Activated CD8-positive, alpha-beta memory T cell treated with anti-CD3 and anti-CD28 coated beads for 1 hour (primary cell): ENCODE measurements around the gene SLC48A1.

Experiments used
- DNase-seq, 2 donors: peaks; one replicate each; pipeline ENCODE4 v3.0.0-alpha.2; 2020; ENCODE audit warnings: low read depth in 1 of 2; ENCODE audit errors: extremely low read depth in 1 of 2

Gene SLC48A1

DNA sequence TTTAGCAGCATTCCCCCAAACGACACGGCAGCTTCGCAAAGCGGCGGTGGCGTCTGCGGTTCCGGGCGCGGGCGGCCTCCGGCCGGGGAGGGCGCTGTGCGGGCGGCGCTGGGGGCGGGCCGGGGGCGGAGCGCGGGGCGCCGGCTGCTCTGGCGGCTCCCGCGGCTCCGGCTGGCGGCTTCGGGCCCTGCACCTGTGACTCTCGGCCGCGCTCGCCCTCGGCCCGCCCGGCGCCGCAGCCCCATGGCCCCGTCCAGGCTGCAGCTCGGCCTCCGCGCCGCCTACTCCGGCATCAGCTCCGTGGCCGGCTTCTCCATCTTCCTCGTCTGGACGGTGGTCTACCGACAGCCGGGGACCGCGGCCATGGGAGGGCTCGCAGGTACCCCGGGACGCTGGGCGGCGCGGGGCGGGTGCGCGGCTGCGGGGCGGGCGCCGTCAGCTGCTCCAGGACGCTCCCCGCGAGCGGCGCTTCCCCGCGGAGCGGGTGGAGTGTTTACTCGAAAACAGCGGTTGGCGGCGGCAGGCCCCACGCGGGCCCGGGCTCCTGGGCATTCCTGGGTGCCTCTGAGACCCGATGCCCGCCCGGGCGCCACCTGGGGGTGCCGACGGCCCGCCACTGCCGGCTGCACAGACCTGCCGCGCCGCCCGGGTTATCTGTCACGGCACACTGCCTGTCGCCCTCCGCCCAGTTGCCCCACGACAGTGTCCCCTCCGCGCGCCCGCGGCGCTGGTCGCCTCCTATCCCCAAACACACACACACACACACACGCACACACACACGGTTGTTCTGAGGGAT, at the start of gene SLC48A1:
TSS of gene SLC48A1 (plus strand) at position 177 of the 796 bp plus-strand sequence. CDS start at position 244, 67 bp downstream.
- peak in 1 of 2 donors; percentile 59 for DNase-seq

DNA sequence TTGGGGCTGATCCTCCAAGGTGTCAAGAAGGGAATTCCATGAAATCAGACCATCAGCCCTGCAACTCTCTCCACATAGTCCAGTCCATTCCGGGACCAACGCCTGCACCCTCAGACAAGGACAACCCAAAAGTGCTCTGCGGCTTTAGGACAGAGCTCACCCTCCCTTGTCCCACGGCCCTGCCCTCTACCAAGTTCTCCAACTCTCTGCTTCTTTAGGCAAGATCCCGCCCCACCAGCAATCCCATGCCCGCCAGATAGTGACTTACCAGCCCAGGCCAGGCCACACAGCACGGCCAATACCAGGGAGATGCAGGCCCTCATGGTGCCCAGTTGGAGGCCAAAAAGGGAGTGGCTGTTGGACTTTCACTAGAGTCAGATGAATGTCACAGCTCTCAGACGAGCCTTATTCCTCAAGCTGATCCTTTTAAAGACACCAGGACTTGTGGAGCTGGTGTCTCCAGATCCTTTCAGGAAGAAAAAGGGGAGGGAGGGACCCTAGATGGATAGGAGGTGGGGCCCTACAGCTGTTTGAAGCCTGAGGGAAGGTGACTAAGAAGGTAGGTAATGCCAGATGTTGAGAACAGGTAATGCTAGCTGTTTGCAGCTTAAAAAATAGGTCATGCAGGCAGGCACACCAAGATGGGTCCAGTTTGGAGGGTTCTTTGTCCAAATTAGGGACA, 47.8 kb upstream of the SLC48A1 start, which contains the start of gene ENDOU:
TSS of gene ENDOU (minus strand) at position 400 of the 682 bp plus-strand sequence. CDS start at position 323, 77 bp downstream.
- no peak for DNase-seq

- no peak for DNase-seq
Measured at GRCh38 chr12:47725893-47726292, 47.1 kb upstream of the SLC48A1 start.

GRCh38 chr12:47729233-47729632, 43.8 kb upstream of the SLC48A1 start:
- DNase-seq, result no peak

GRCh38 chr12:47730341-47730744, 42.7 kb upstream of the SLC48A1 start:
- DNase-seq, result no peak

DNA sequence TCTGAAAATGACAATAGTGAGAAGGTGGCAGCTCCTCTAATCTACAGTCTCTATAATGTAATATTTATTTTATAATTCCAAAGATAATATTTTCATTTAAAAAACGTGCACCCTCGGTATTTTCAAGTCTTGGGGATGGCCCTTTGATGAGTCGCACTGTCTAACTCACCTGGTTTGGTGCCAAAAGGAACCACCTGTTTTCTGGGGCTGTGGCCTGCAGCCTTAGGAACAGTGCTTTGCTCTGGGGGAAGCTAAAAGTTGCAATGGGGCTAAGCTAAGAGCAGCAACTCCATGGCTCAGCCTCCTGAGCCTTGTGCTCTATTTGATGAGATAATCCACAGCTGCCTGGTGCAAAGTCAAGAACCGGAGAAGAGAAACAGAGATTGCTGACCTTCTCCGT, 41.3 kb upstream of the SLC48A1 start:
- no peak for DNase-seq

DNA sequence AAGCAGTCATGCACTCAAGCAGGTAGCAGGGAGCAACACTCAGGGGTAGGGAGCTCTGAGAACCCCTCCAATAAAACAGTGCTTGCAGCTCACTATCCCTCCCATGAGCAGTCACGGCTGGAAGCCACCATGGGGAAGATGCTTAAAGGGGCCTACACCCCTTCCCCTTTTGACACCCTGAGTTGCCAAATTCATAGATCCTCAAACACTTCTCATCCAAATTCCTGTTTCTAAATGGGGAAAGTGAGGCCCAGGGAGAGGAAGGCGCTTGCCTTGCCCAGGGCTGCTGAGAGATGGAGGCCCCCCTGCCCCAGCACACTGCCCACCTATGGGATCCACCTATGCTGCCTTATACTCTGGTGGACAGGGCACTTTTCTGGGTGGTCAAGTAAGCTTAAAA, 40.5 kb upstream of the SLC48A1 start:
- DNase-seq, result no peak

- DNase-seq, result no peak
Measured at GRCh38 chr12:47733142-47733541, 39.9 kb upstream of the SLC48A1 start.

GRCh38 chr12:47734725-47735480, 38.1 kb upstream of the SLC48A1 start:
- no peak for DNase-seq

DNA sequence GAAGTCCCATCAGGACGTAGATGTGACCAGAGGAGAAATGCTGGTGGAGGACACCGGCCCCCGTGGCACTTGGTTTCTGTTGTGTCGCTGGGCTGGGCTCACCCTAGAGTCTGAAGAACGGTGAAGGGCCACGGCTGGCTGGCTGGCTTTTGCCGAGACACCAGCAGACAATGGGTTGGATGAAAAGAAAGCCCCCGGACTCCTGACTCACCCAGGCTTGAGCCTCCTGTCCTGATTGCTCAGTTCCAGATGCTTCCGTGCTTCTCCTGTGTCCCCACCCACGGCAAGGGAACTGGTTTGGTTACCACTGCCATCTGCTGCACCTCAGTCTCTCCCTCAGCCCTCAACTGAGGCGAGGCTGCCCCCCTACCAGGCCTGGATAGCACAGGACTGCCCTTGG, 37.4 kb upstream of the SLC48A1 start:
- no peak for DNase-seq

DNA sequence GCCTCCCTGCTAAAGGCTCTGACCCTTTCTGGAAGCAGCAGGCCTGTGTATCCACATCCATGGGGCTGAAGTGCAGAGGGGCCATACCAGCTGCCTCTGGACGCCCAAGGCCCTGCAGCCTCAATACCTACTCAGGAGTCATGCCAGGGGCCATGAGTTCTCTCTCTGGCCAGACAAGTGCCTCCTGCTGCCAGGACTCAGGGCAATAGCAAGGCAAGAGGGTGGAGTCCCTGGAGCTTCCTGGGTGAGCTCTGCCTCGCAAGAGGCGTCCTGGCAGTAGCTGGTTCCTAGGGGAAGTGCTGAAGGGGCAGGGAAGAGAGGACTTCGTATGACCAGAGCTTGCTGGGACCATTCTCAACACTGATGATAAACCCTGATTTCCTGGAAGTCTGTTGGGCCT, 36.8 kb upstream of the SLC48A1 start:
- DNase-seq, result no peak

DNA sequence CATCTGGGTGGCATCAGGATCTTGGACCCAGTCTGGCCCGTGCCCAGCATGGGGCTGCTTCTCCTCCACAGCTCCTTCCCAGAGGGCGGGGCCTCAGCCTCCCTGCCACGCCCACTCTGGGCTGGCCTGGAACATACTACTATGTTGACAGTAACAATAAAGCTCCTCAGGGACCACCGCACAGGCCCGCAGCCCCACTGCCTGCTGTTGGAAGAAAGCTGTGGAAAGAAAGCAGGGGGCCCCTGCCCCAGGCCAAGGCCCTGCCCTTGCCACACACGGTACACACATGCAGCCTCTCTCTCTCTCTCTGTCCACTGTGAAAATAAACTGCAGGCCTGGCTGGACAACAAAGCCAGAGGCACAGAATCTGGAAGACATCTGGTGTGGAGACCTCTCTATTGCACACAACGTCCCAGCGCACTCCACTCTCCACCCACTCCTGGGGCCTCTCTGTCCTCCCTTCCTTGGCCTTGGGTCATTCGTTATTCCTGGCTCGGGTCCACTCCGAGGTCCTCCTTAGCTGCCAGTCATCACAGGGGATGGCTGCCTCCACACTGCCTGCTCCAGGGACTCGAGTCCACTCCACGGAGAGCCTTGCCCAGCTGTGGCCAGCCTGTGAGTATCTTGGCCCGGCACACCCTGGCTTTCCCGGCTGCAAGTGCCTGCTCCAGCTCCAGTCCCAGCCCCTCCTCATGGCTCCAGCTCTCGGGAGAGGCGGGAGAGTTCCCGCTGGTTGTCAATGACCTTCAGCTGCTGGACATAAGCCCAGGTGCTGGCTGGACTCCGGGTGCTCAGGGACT, 36.0 kb upstream of the SLC48A1 start:
- DNase-seq, result no peak

- no peak for DNase-seq
Measured at GRCh38 chr12:47737936-47738594, 35.0 kb upstream of the SLC48A1 start.

DNA sequence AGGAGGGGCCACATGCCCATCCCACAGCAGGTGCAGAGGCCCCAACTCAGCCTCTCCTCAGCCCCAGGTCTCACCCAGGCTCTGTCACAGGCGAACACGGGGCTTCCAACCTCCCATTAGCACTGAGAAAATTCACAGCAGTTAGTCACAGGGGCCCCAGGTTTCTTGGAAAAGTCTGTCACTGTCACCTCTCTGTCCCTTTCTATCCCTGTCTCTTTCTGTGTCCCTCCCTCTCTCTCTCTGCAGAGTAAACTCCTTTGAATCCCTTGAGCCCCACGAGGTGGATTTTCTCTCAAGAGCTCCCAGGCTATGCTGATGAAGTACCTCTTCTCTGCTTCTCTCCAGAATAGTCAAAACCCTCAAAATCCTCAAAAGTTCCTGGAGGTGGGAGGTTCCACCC, 33.7 kb upstream of the SLC48A1 start:
- no peak for DNase-seq

DNA sequence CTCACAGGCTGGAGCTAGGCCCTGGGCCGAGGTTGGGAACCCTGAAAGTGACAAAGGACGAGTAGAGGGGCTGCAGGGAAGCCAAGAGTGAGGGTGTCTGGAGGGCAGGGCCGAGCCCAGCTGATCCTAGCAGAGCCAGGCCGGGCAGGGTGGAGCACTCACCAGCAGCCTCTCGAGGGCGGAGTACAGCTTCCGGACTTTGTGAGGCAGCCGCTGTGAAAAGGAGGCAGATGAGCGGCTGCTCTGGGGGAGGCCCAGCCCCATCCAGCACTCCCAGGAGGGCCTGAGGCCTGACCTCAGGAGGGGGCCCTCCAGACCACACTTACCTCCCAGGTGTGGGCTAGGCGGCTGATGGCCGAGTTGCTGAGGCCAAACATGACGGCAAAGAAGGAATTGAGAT, 33.1 kb upstream of the SLC48A1 start:
- DNase-seq, result no peak

- no peak for DNase-seq
Measured at GRCh38 chr12:47740606-47741339, 32.3 kb upstream of the SLC48A1 start.

DNA sequence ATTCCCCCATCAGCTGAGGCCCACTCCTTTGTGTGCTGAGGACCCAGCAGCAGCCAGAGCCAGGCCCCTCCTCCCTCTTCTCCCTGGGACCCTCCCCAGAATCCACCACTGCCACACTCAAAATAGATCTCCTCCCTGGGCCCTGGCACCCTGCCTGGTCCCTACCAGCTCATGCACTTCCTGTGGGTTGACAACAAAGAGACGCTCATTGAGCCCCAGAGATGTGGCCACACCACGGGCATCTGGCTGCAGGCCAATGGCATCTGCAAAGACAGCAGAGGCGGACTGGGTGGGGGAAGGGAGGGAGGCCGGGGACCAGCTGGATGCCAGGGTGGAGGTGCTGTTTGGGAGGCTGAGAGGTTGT, 31.7 kb upstream of the SLC48A1 start:
- peak; percentile 51 to 55 for DNase-seq

- peak in 1 of 2 donors; percentile 58 for DNase-seq
Measured at GRCh38 chr12:47742253-47742825, 30.7 kb upstream of the SLC48A1 start.

GRCh38 chr12:47743311-47743860, 29.7 kb upstream of the SLC48A1 start:
- no peak for DNase-seq
